Cardiac fibroblast (primary cell): ENCODE results near the gene CORIN.
A peak's percentile ranks its signal among the peaks of the same experiment; 100 is the strongest.

ENCODE experiments used
- DNase-seq, 2 donors: peaks; one replicate each; pipeline versions ENCODE4 v3.0.0 to v3.0.0-alpha.2; 2010; ENCODE audit warnings: low read depth in 2 of 2
- H3K4me3 ChIP-seq, 2 donors: replicated peaks in 1 of 2; 1 replicate in 1 of 2; 2 replicates in 1 of 2; pipeline ENCODE4 v1.5.1; 2011; ENCODE audit warnings: low read depth in 2 of 2, low read length in 2 of 2, mild to moderate bottlenecking in 2 of 2, moderate library complexity in 1 of 2
- CTCF ChIP-seq: IDR thresholded peaks from one replicate; pipeline ENCODE4 v1.5.1; 2011; ENCODE audit warnings: low read depth, mild to moderate bottlenecking, low read length, inconsistent platforms

The CORIN gene

GRCh38 chr4:47837908-47838294 lies at the start of gene CORIN:
Gene CORIN, minus strand, starts transcription at chr4:47838067. Its CDS starts 118 bp downstream, at chr4:47837949.
- H3K4me3 ChIP-seq, result peak within 1 kb of the TSS; percentile 62
- DNase-seq, result no peak
- TF ChIP-seq CTCF, result no peak

GRCh38 chr4:47882228-47882627 lies 44.4 kb upstream of the CORIN start:
- DNase-seq, result no peak
- TF ChIP-seq CTCF, result no peak
- no peak overlapping the region for H3K4me3 ChIP-seq

GRCh38 chr4:47879458-47879857 lies 41.6 kb upstream of the CORIN start:
- TF ChIP-seq CTCF, result no peak
- no peak overlapping the region for H3K4me3 ChIP-seq
- DNase-seq, result no peak

- no peak for TF ChIP-seq CTCF
- H3K4me3 ChIP-seq, result no peak overlapping the region
- peak in 1 of 2 donors; percentile 10 for DNase-seq
Observed at GRCh38 chr4:47876784-47877546, 39.1 kb upstream of the CORIN start.

- peak in 1 of 2 donors; percentile 48 for DNase-seq
- no peak for TF ChIP-seq CTCF
Observed at GRCh38 chr4:47876310-47876709, 38.4 kb upstream of the CORIN start.

GRCh38 chr4:47873877-47874541 lies 36.1 kb upstream of the CORIN start:
- no peak overlapping the region for H3K4me3 ChIP-seq
- no peak for TF ChIP-seq CTCF
- DNase-seq, result no peak

More at GRCh38 chr4:47876310-47876709, 38.4 kb upstream of the CORIN start:
- H3K4me3 ChIP-seq, result no peak overlapping the region
